Measurements from ENCODE around the gene RTN1. TPM values are rescaled to one million over a fixed set of nuclear protein-coding genes. Genes with fewer than 3 reads are reported as not detected.
A peak's percentile ranks its signal among the peaks of the same experiment; 100 is the strongest.

The RTN1 gene
- total and polyA plus RNA-seq, 8 donors: 0.61 to 10.6 (median 2.4) TPM; not detected in 2

DNA sequence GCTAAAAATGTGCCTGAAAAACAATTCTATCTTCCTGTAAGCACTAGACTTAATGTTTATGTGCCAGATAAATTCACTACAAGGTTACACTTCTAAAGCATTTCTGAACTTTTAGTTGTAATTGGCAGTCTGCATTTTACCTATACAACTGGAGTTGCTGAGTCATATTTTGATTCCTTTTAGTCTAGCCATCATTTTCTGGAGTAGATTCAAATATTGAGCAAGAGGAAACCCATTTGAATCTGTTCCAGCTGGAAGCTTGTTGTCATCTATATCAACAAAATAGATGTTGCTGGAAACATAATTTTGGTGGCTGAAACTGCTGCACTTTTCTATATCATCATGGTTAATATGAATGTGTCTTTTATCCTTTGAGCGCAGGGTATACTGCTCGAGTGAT is 171.8 kb downstream of the RTN1 start:
- intact Hi-C loops (cut with DNase I; ENCODE audit: low total_unique reads): no loop called here
- 82 to 94% (median 87%) methylated on average over 2 of the region's 2 CpGs for WGBS, 5 donors
- H3K4me3 ChIP-seq: no peak overlapping the region
- H3K27ac ChIP-seq: no peak overlapping the region
- no peaks in the 10 kb centered on the region for H3K9me3 ChIP-seq
- no peaks in the 10 kb centered on the region for H3K4me1 ChIP-seq
- TF ChIP-seq POLR2A (IDR thresholded peaks at IDR 0.05): no peak
- no peak for TF ChIP-seq EP300 (IDR thresholded peaks at IDR 0.05)
- TF ChIP-seq, protein P1, sequence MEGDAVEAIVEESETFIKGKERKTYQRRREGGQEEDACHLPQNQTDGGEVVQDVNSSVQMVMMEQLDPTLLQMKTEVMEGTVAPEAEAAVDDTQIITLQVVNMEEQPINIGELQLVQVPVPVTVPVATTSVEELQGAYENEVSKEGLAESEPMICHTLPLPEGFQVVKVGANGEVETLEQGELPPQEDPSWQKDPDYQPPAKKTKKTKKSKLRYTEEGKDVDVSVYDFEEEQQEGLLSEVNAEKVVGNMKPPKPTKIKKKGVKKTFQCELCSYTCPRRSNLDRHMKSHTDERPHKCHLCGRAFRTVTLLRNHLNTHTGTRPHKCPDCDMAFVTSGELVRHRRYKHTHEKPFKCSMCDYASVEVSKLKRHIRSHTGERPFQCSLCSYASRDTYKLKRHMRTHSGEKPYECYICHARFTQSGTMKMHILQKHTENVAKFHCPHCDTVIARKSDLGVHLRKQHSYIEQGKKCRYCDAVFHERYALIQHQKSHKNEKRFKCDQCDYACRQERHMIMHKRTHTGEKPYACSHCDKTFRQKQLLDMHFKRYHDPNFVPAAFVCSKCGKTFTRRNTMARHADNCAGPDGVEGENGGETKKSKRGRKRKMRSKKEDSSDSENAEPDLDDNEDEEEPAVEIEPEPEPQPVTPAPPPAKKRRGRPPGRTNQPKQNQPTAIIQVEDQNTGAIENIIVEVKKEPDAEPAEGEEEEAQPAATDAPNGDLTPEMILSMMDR (IDR thresholded peaks at IDR 0.05): no peak
- TF ChIP-seq POLR2AphosphoS5 (IDR thresholded peaks at IDR 0.05): no peak
- no peaks in the 10 kb centered on the region for H3K36me3 ChIP-seq
- no peak for DNase-seq
- no peaks in the 10 kb centered on the region for H3K27me3 ChIP-seq

DNA sequence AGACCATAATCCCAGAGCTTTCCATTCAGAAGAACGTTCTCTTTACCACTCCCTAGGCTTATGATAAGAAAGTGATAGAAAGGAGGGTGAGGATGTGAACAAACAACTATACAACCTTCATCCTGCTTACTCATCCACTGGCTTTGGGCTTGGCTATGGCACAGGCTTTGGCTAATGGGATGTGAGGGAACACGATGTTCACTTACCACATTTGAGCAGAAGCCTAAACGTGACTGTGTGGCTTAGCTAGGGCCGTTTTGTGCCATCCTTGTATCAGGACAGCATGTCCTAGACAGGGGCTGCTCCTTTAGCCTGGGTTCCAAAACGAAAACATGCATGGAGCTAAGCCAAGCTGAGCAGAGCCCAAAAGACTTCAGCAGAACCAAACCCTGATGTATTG is 175.4 kb downstream of the RTN1 start:
- TF ChIP-seq, protein P1 (IDR thresholded peaks at IDR 0.05): no peak
- TF ChIP-seq POLR2A (IDR thresholded peaks at IDR 0.05): no peak
- no peak for TF ChIP-seq EP300 (IDR thresholded peaks at IDR 0.05)
- no peak for TF ChIP-seq POLR2AphosphoS5 (IDR thresholded peaks at IDR 0.05)
- Histone ChIP-seq H3K4me1 (no peaks in the 10 kb centered on the region), H3K4me3 (no peak overlapping the region), H3K27me3 (no peaks in the 10 kb centered on the region), H3K9me3 (peaks cover 0 to 7% (median 3%) of the 10 kb centered on the region in 4 donors), H3K36me3 (no peaks in the 10 kb centered on the region), H3K27ac (no peak overlapping the region)
- no peak for DNase-seq
- 55 to 64% (median 60%) methylated on average over 5 of the region's 5 CpGs for WGBS, 5 donors
- intact Hi-C loops (cut with DNase I; ENCODE audit: low total_unique reads): no loop called here

DNA sequence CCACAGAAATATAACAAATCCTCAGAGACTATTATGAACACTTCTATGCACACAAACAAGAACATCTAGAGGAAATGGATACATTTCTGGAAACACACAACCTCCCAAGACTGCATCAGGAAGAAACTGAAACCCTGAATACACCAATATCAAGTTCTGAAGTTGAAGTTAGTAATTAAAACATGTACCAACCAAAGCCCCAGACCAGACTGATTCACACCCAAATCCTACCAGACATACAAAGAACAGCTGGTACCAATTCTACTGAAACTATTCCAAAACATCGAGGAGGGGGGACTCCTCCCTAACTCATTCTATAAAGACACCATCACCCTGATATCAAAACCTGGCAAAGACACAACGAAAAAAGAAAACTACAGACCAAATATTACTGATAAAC is 179.3 kb downstream of the RTN1 start:
- no peak for DNase-seq
- H3K9me3 ChIP-seq: peaks cover 0 to 14% (median 3%) of the 10 kb centered on the region in 4 donors
- 35 to 72% (median 44%) methylated on average over 2 of the region's 2 CpGs for WGBS, 5 donors
- no peaks in the 10 kb centered on the region for H3K27me3 ChIP-seq
- H3K4me3 ChIP-seq: no peak overlapping the region
- H3K4me1 ChIP-seq: no peaks in the 10 kb centered on the region
- TF ChIP-seq EP300 (IDR thresholded peaks at IDR 0.05) (no peak), POLR2A (IDR thresholded peaks at IDR 0.05) (no peak), POLR2AphosphoS5 (IDR thresholded peaks at IDR 0.05) (no peak)
- TF ChIP-seq, protein P1 (IDR thresholded peaks at IDR 0.05): no peak
- H3K36me3 ChIP-seq: no peaks in the 10 kb centered on the region
- H3K27ac ChIP-seq: no peak overlapping the region
- intact Hi-C loops (cut with DNase I; ENCODE audit: low total_unique reads): no loop called here

DNA sequence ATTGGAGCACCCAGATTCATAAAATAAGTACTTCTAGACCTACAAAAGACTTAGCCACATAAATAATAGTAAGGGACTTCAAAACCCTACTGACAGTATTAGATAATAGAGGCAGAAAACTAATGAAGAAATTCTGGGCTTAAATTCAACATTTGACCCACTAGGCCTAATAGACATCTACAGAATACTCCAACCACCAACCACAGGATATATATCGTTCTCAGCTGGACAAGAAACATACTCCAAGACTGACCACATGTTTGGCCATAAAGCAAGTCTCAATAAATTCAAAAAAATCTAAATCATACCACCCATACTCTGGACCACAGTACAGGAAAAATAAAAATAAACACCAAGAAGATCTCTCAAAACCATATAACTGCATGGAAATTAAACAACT is 180.2 kb downstream of the RTN1 start:
- H3K9me3 ChIP-seq: peaks cover 0 to 14% (median 3%) of the 10 kb centered on the region in 4 donors
- no peak for DNase-seq
- H3K27ac ChIP-seq: no peak overlapping the region
- no peaks in the 10 kb centered on the region for H3K36me3 ChIP-seq
- H3K4me1 ChIP-seq: no peaks in the 10 kb centered on the region
- intact Hi-C loops (cut with DNase I; ENCODE audit: low total_unique reads): no loop called here
- no peaks in the 10 kb centered on the region for H3K27me3 ChIP-seq
- H3K4me3 ChIP-seq: no peak overlapping the region
- 18 to 83% (median 45%) methylated on average over 1 of the region's 1 CpG for WGBS, 5 donors
- TF ChIP-seq POLR2AphosphoS5 (IDR thresholded peaks at IDR 0.05): no peak

DNA sequence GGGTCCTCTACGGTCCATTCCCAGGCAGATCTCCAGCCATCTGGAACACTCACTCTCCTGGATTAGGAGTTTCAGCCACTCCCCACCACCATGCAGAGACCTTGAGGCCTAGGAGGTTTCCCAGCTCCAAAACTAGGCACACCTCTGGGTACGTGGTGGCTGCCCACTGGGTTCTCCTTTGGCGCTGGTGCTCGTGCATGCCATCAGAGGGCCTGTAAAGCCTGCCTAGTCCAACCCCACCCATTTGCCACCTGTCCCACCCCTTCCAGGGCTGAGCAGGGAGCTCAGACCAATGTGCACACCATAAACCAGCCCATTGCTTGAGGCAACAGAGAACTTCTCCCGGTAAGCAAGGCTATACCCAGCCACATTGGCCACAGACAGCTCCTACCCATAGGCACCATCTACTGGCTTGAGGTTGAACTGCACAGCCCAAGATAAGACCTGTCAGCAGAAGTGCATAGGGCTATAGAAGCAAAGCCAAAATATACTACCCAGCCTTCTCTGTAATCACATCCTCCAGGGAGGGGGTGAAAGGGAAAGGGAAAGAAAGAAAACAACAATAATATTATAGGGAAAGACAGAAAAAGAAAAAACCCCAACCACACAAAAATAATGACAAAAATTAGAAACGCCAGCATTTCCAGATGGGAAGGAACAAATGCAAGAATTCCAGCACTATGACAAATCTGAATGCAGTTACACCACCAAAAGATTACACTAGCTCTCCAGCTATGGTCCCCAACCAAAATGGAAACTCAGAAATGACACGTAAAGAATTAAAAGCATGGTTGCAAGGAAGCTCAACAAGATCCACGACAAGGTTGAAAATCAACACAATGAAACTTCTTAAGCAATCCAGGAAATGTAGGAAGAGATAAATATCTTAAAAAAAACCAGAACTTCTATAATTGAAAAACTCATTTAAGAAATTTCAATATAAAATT is 182.1 kb downstream of the RTN1 start:
- Histone ChIP-seq H3K36me3 (no peaks in the 10 kb centered on the region), H3K27me3 (no peaks in the 10 kb centered on the region), H3K4me1 (no peaks in the 10 kb centered on the region), H3K4me3 (no peak overlapping the region), H3K9me3 (peaks cover 0 to 14% (median 3%) of the 10 kb centered on the region in 4 donors), H3K27ac (no peak overlapping the region)
- TF ChIP-seq, protein P1 (IDR thresholded peaks at IDR 0.05): peak in 5 of 7 experiments; percentile 16 to 43 (median 40)
- no peak for TF ChIP-seq POLR2A (IDR thresholded peaks at IDR 0.05)
- DNase-seq: peak; percentile 44 to 73
- WGBS, 5 donors: 73 to 78% (median 76%) methylated on average over 8 of the region's 8 CpGs
- intact Hi-C loops (cut with DNase I; ENCODE audit: low total_unique reads): no loop called here
